ENCODE results near the gene DHX9. TPM values are rescaled to one million over a fixed set of nuclear protein-coding genes. Genes with fewer than 3 reads are reported as not detected.

The DHX9 gene
- total RNA-seq, 1 experiment from 2014 or later: 191 TPM

GRCh38 chr1:182885591-182885990 is 46.4 kb downstream of the DHX9 start:
- no peak for TF ChIP-seq EZH2phosphoT487 (IDR thresholded peaks at IDR 0.05; ENCODE audit: borderline replicate concordance, low read length)
- no peak for TF ChIP-seq CTCF (conservative IDR thresholded peaks at IDR 0.05; ENCODE audit: low read depth, low read length)
- TF ChIP-seq EZH2 (IDR thresholded peaks at IDR 0.05; ENCODE audit: low read length, unreplicated experiment): no peak
- Histone ChIP-seq H3K9ac (ENCODE audit: low read length) (no peak overlapping the region), H3K36me3 (ENCODE audit: low read depth, low read length) (peaks cover 68% of the 10 kb centered on the region), H3K9me3 (ENCODE audit: low read length) (no peaks in the 10 kb centered on the region), H4K20me1 (ENCODE audit: low read length) (no peaks in the 10 kb centered on the region), H3K4me2 (ENCODE audit: low read length) (no peak overlapping the region), H3K79me2 (ENCODE audit: low read length) (no peaks in the 10 kb centered on the region), H3K4me1 (ENCODE audit: insufficient read depth, low read length) (no peaks in the 10 kb centered on the region), H3K9me2 (replicated peaks; ENCODE audit: low read length) (no peaks in the 10 kb centered on the region), H2AFZ (ENCODE audit: low read length) (no peak overlapping the region), H3K27me3 (ENCODE audit: low read length) (no peaks in the 10 kb centered on the region), H3K27ac (ENCODE audit: low read length) (no peak overlapping the region), H3F3A (ENCODE audit: low read length, unreplicated experiment) (peaks cover 4% of the 10 kb centered on the region), H3K4me3 (ENCODE audit: low read length) (no peak overlapping the region)
- ATAC-seq (no peak), DNase-seq (no peak)
- ChIA-PET POLR2A (ENCODE audit: unreplicated experiment) (no interaction called here), CTCF (no interaction called here)
- BruUV-seq (replicated peaks): no TSS peak
- intact Hi-C loops (cut with micrococcal nuclease): no loop called here

- Histone ChIP-seq H4K20me1 (ENCODE audit: low read length) (no peaks in the 10 kb centered on the region), H3K79me2 (ENCODE audit: low read length) (no peaks in the 10 kb centered on the region), H3K9me3 (ENCODE audit: low read length) (no peaks in the 10 kb centered on the region), H3K36me3 (ENCODE audit: low read depth, low read length) (peaks cover 54% of the 10 kb centered on the region), H3K9me2 (replicated peaks; ENCODE audit: low read length) (no peaks in the 10 kb centered on the region), H3K4me1 (ENCODE audit: insufficient read depth, low read length) (no peaks in the 10 kb centered on the region), H3K4me2 (ENCODE audit: low read length) (no peak overlapping the region), H3F3A (ENCODE audit: low read length, unreplicated experiment) (peaks cover 4% of the 10 kb centered on the region), H3K4me3 (ENCODE audit: low read length) (no peak overlapping the region), H3K27me3 (ENCODE audit: low read length) (no peaks in the 10 kb centered on the region), H3K27ac (ENCODE audit: low read length) (no peak overlapping the region), H2AFZ (ENCODE audit: low read length) (no peak overlapping the region), H3K9ac (ENCODE audit: low read length) (no peak overlapping the region)
- no TSS peak for BruUV-seq (replicated peaks)
- ATAC-seq (no peak), DNase-seq (no peak)
- POLR2A ChIA-PET (ENCODE audit: unreplicated experiment): no interaction called here
- intact Hi-C loops (cut with micrococcal nuclease): no loop called here
- TF ChIP-seq EZH2 (IDR thresholded peaks at IDR 0.05; ENCODE audit: low read length, unreplicated experiment): no peak
- no peak for TF ChIP-seq EZH2phosphoT487 (IDR thresholded peaks at IDR 0.05; ENCODE audit: borderline replicate concordance, low read length)
- no peak for TF ChIP-seq CTCF (conservative IDR thresholded peaks at IDR 0.05; ENCODE audit: low read depth, low read length)
- CTCF ChIA-PET: no interaction called here
These were observed 47.8 kb downstream of the DHX9 start for GRCh38 chr1:182886985-182887384.

- intact Hi-C loops (cut with micrococcal nuclease): no loop called here
- peaks cover 39% of the 10 kb centered on the region for H3K36me3 ChIP-seq (ENCODE audit: low read depth, low read length)
These were observed 49.8 kb downstream of the DHX9 start for GRCh38 chr1:182888736-182889531.

More at GRCh38 chr1:182888736-182889531, 49.8 kb downstream of the DHX9 start:
- Histone ChIP-seq H3K9ac (ENCODE audit: low read length) (no peak overlapping the region), H3K4me1 (ENCODE audit: insufficient read depth, low read length) (no peaks in the 10 kb centered on the region), H3K27me3 (ENCODE audit: low read length) (no peaks in the 10 kb centered on the region), H3K4me3 (ENCODE audit: low read length) (no peak overlapping the region), H2AFZ (ENCODE audit: low read length) (no peak overlapping the region), H3K4me2 (ENCODE audit: low read length) (no peak overlapping the region), H3K27ac (ENCODE audit: low read length) (no peak overlapping the region), H3K9me2 (replicated peaks; ENCODE audit: low read length) (no peaks in the 10 kb centered on the region), H3K79me2 (ENCODE audit: low read length) (no peaks in the 10 kb centered on the region), H4K20me1 (ENCODE audit: low read length) (no peaks in the 10 kb centered on the region), H3K9me3 (ENCODE audit: low read length) (no peaks in the 10 kb centered on the region), H3F3A (ENCODE audit: low read length, unreplicated experiment) (peaks cover 4% of the 10 kb centered on the region)
- CTCF ChIA-PET: no interaction called here
- no peak; the same call in 1 of the 2 replicates for ATAC-seq
- no peak for DNase-seq
- TF ChIP-seq CTCF (conservative IDR thresholded peaks at IDR 0.05; ENCODE audit: low read depth, low read length): no peak
- TF ChIP-seq EZH2phosphoT487 (IDR thresholded peaks at IDR 0.05; ENCODE audit: borderline replicate concordance, low read length): no peak
- no peak for TF ChIP-seq EZH2 (IDR thresholded peaks at IDR 0.05; ENCODE audit: low read length, unreplicated experiment)
- POLR2A ChIA-PET (ENCODE audit: unreplicated experiment): interaction anchor here (0.8 kb wide), 1 partner anchor 227 kb away, joined by 5 read pairs; no protein-coding TSS in a partner anchor
- BruUV-seq (replicated peaks): no TSS peak

Measured in PC-3 (cell line).